Left lung (tissue), 10 donors: ENCODE data around the gene ADM5. TPM values are rescaled to one million over a fixed set of nuclear protein-coding genes. Genes with fewer than 3 reads are reported as not detected.

Experiments
- ATAC-seq: fragments of 200-7000 bp; cut with Tn5 transposase; one replicate; pipeline ENCODE4 v1.9.1; 2020; ENCODE audit warnings: moderate library complexity
- DNase-seq, 4 donors: peaks; one replicate each; pipeline ENCODE4 v3.0.0-alpha.2; 2013 to 2020
- H3K27ac ChIP-seq, 2 donors: fragments of 200-600 bp; sonication (generic) in 1 of 2; one replicate each; pipeline versions ENCODE4 v1.5.0 to v1.8.0; 2020 to 2021
- H3K27me3 ChIP-seq, 2 donors: fragments of 200-600 bp; sonication (generic) in 1 of 2; one replicate each; pipeline versions ENCODE4 v1.5.0 to v1.8.0; 2020 to 2021
- H3K36me3 ChIP-seq, 2 donors: fragments of 200-600 bp; sonication (generic) in 1 of 2; one replicate each; pipeline versions ENCODE4 v1.5.0 to v1.8.0; 2020 to 2021
- H3K4me1 ChIP-seq, 2 donors: fragments of 200-600 bp; one replicate each; pipeline ENCODE4 v1.8.0; 2021
- H3K4me3 ChIP-seq, 2 donors: fragments of 200-600 bp; sonication (generic) in 1 of 2; one replicate each; pipeline versions ENCODE4 v1.5.0 to v1.8.0; 2020 to 2021; ENCODE audit warnings: mild to moderate bottlenecking in 1 of 2
- H3K9me3 ChIP-seq, 2 donors: fragments of 200-600 bp; sonication (generic) in 1 of 2; one replicate each; pipeline versions ENCODE4 v1.5.0 to v1.8.0; 2020 to 2021
- CTCF ChIP-seq, 2 donors: fragments of 200-600 bp; sonication (generic) in 1 of 2; IDR thresholded peaks; one replicate each; pipeline versions ENCODE4 v1.5.0 to v1.8.0; 2021; ENCODE audit warnings: antibody characterized with exemption in 2 of 2
- intact Hi-C, 2 donors: fragments of 100-400 bp; cut with DNase I; formaldehyde crosslinking; loops; one replicate each; pipeline versions ENCODE4 v1.11.2 to v1.14.2; 2022
- polyA plus RNA-seq, 6 donors: library from polyadenylated mRNA; unstranded; fragments of 120-200 nt; gene quantifications; one replicate each; pipeline ENCODE4 v1.2.1, GENCODE V29; 2013; ENCODE audit not compliant: insufficient read length in 6 of 6
- total RNA-seq, 2 donors: library from RNA; stranded (reverse); fragmentation: NEBNext Ultra II Directional; extraction: Animal tissue kit (Norgen Biotek cat#: 25700); gene quantifications; one replicate each; pipeline ENCODE4 v1.2.1, GENCODE V29; 2021
- donor health status: DM: no; HTN: yes; CAD: no.
- donor health status: DM: no; HTN: no; CAD: no.

ADM5 gene
- total and polyA plus RNA-seq, 8 donors = 0.93 to 2.6 (median 1.9) TPM

- Histone ChIP-seq H3K27ac (peak overlapping the region; percentile 83 to 98), H3K27me3 (no peaks in the 10 kb centered on the region), H3K36me3 (peaks cover 0 to 28% of the 10 kb centered on the region in 2 donors), H3K4me3 (peak overlapping the region; percentile 95 to 97), H3K9me3 (no peaks in the 10 kb centered on the region), H3K4me1 (peaks cover 25 to 52% of the 10 kb centered on the region in 2 donors)
- ATAC-seq (no peak), DNase-seq (no peak)
- no peak for TF ChIP-seq CTCF (IDR thresholded peaks at IDR 0.05)
- intact Hi-C loops = no loop called here
Measured at GRCh38 chr19:49642492-49643035, 46.8 kb upstream of the ADM5 start.

- intact Hi-C loops = no loop called here
- no peak for TF ChIP-seq CTCF (IDR thresholded peaks at IDR 0.05)
- Histone ChIP-seq H3K9me3 (no peaks in the 10 kb centered on the region), H3K4me1 (peaks cover 22 to 43% of the 10 kb centered on the region in 2 donors), H3K4me3 (no peak overlapping the region), H3K27me3 (no peaks in the 10 kb centered on the region), H3K27ac (no peak overlapping the region), H3K36me3 (peaks cover 0 to 37% of the 10 kb centered on the region in 2 donors)
- no peak for ATAC-seq
- no peak for DNase-seq
Measured at GRCh38 chr19:49643466-49643865, 45.9 kb upstream of the ADM5 start.

- intact Hi-C loops = no loop called here
Measured at GRCh38 chr19:49645592-49645991, 43.8 kb upstream of the ADM5 start.

GRCh38 chr19:49645995-49646394, 43.4 kb upstream of the ADM5 start:
- Histone ChIP-seq H3K4me1 (peaks cover 12 to 28% of the 10 kb centered on the region in 2 donors), H3K9me3 (no peaks in the 10 kb centered on the region), H3K27ac (no peak overlapping the region), H3K36me3 (peaks cover 0 to 62% of the 10 kb centered on the region in 2 donors), H3K27me3 (no peaks in the 10 kb centered on the region), H3K4me3 (no peak overlapping the region)
- intact Hi-C loops = no loop called here
- TF ChIP-seq CTCF (IDR thresholded peaks at IDR 0.05) = no peak
- DNase-seq = no peak
- ATAC-seq = no peak

More at GRCh38 chr19:49645592-49645991, 43.8 kb upstream of the ADM5 start:
- no peak for TF ChIP-seq CTCF (IDR thresholded peaks at IDR 0.05)
- Histone ChIP-seq H3K27ac (no peak overlapping the region), H3K4me1 (peaks cover 15 to 32% of the 10 kb centered on the region in 2 donors), H3K36me3 (peaks cover 0 to 59% of the 10 kb centered on the region in 2 donors), H3K4me3 (no peak overlapping the region), H3K27me3 (no peaks in the 10 kb centered on the region), H3K9me3 (no peaks in the 10 kb centered on the region)
- DNase-seq (no peak), ATAC-seq (no peak)

GRCh38 chr19:49646586-49646985, 42.8 kb upstream of the ADM5 start:
- ATAC-seq (no peak), DNase-seq (no peak)
- Histone ChIP-seq H3K9me3 (no peaks in the 10 kb centered on the region), H3K4me1 (peaks cover 10 to 23% of the 10 kb centered on the region in 2 donors), H3K27me3 (no peaks in the 10 kb centered on the region), H3K36me3 (peaks cover 0 to 68% of the 10 kb centered on the region in 2 donors), H3K27ac (no peak overlapping the region), H3K4me3 (no peak overlapping the region)
- intact Hi-C loops = no loop called here
- no peak for TF ChIP-seq CTCF (IDR thresholded peaks at IDR 0.05)
